H1 (cell line): ENCODE measurements around the gene ADAMTS17. TPM values are rescaled to one million over a fixed set of nuclear protein-coding genes. Genes with fewer than 3 reads are reported as not detected.

Source experiments
- CTCF ChIA-PET: fragments of 300-600 bp; sonication (Branson Sonifier 250); formaldehyde crosslinking; loops from one replicate; lab custom pipeline; 2021; ENCODE audit not compliant: partially characterized antibody; lab: Charles Lee
- POLR2A ChIA-PET: fragments of 300-600 bp; sonication (Branson Sonifier 250); formaldehyde crosslinking; loops from one replicate; lab custom pipeline; 2021; ENCODE audit warnings: inconsistent platforms; ENCODE audit not compliant: partially characterized antibody; lab: Charles Lee
- DNase-seq, 2 experiments: peaks; one replicate each; pipeline versions ENCODE4 v3.0.0 to v3.0.0-alpha.2; 2010 to 2022; ENCODE audit warnings: low spot score in 2 of 2, low read depth in 1 of 2, mixed read lengths in 1 of 2
- FAIRE-seq: peaks from 2 replicates; lab custom pipeline; 2011; peaks lifted over from hg19 to GRCh38; lab: Jason Lieb, UNC
- H2AFZ ChIP-seq: 2 replicates; pipeline ENCODE4 v1.8.1; 2012; ENCODE audit warnings: low read length, inconsistent platforms
- H2AK5ac ChIP-seq: 2 replicates; pipeline ENCODE4 v1.6.1; 2013; ENCODE audit warnings: low read depth, low read length
- H2BK120ac ChIP-seq: replicated peaks from 2 replicates; pipeline ENCODE3; 2013; ENCODE audit warnings: low read depth, low read length, inconsistent platforms
- H2BK12ac ChIP-seq: 2 replicates; pipeline ENCODE4 v1.6.1; 2013; ENCODE audit warnings: low read depth, low read length
- H2BK15ac ChIP-seq: 2 replicates; pipeline ENCODE4 v1.6.1; 2013; ENCODE audit warnings: low read length
- H2BK20ac ChIP-seq: 2 replicates; pipeline ENCODE4 v1.6.1; 2013; ENCODE audit warnings: low read length
- H2BK5ac ChIP-seq: 2 replicates; pipeline ENCODE4 v1.6.1; 2013; ENCODE audit warnings: low read depth, low read length
- H3K14ac ChIP-seq: 2 replicates; pipeline ENCODE4 v1.6.1; 2013; ENCODE audit warnings: inconsistent platforms; ENCODE audit not compliant: insufficient read length
- H3K18ac ChIP-seq: 2 replicates; pipeline ENCODE4 v1.6.1; 2013; ENCODE audit warnings: low read length; ENCODE audit errors: extremely low read depth
- H3K23ac ChIP-seq: 2 replicates; pipeline ENCODE4 v1.6.1; 2013; ENCODE audit warnings: inconsistent platforms; ENCODE audit not compliant: insufficient read length
- H3K23me2 ChIP-seq: 2 replicates; pipeline ENCODE4 v1.6.1; 2013; ENCODE audit warnings: low read depth, low read length
- H3K27ac ChIP-seq: 2 replicates; pipeline ENCODE4 v1.6.1; 2011; ENCODE audit warnings: low read depth, low read length, inconsistent platforms
- H3K27me3 ChIP-seq, 4 experiments: replicated peaks in 1 of 4; 1 replicate in 1 of 4; 2 replicates in 3 of 4; pipeline versions ENCODE4 v1.6.1 to v1.8.1; 2011 to 2013; ENCODE audit warnings: low read length in 3 of 4, mild to moderate bottlenecking in 3 of 4, inconsistent platforms in 2 of 4, mixed read lengths in 2 of 4, moderate library complexity in 1 of 4; ENCODE audit not compliant: control insufficient read depth in 3 of 4, insufficient read depth in 3 of 4; ENCODE audit errors: extremely low read depth in 1 of 4
- H3K36me3 ChIP-seq, 4 experiments: 2 replicates each; pipeline versions ENCODE4 v1.6.1 to v1.8.1; 2011 to 2013; ENCODE audit warnings: mild to moderate bottlenecking in 4 of 4, low read length in 3 of 4, moderate library complexity in 2 of 4, control low read depth in 1 of 4, inconsistent platforms in 1 of 4; ENCODE audit not compliant: insufficient read depth in 4 of 4, control insufficient read depth in 2 of 4
- H3K4ac ChIP-seq: replicated peaks from 2 replicates; pipeline ENCODE3; 2013; ENCODE audit warnings: low read length, low read depth, mixed read lengths, inconsistent platforms; ENCODE audit not compliant: insufficient read length
- H3K4me1 ChIP-seq, 4 experiments: replicated peaks in 1 of 4; 1 replicate in 1 of 4; 2 replicates in 3 of 4; pipeline versions ENCODE4 v1.6.1 to v1.8.1; 2011 to 2013; ENCODE audit warnings: low read length in 3 of 4, inconsistent platforms in 2 of 4, mixed read lengths in 1 of 4; ENCODE audit not compliant: insufficient read depth in 4 of 4, control insufficient read depth in 3 of 4
- H3K4me2 ChIP-seq, 2 experiments: 2 replicates each; pipeline versions ENCODE4 v1.6.1 to v1.8.1; 2011 to 2013; ENCODE audit warnings: low read depth in 2 of 2, low read length in 2 of 2, control low read depth in 1 of 2, inconsistent platforms in 1 of 2, mild to moderate bottlenecking in 1 of 2; ENCODE audit not compliant: insufficient read depth in 1 of 2
- H3K4me3 ChIP-seq, 4 experiments: fragments of 200-600, 300-600 bp in 1 of 4; sonication (generic), shearing (Covaris generic), sonication (Bioruptor Twin) in 1 of 4; 2 replicates each; pipeline versions ENCODE4 v1.5.1 to v1.8.1; 2011 to 2016; ENCODE audit warnings: low read length in 4 of 4, low read depth in 3 of 4, control low read depth in 2 of 4, inconsistent platforms in 2 of 4, mild to moderate bottlenecking in 2 of 4, mixed read lengths in 1 of 4, moderate library complexity in 1 of 4; ENCODE audit not compliant: insufficient read depth in 2 of 4; ENCODE audit errors: extremely low read depth in 1 of 4
- H3K56ac ChIP-seq: replicated peaks from 2 replicates; pipeline ENCODE3; 2013; ENCODE audit warnings: low read depth, mild to moderate bottlenecking, mixed read lengths, low read length, inconsistent platforms; ENCODE audit not compliant: insufficient read length
- H3K79me1 ChIP-seq: 2 replicates; pipeline ENCODE4 v1.6.1; 2013; ENCODE audit warnings: low read depth, low read length, control low read depth
- H3K79me2 ChIP-seq, 2 experiments: 2 replicates each; pipeline versions ENCODE4 v1.6.1 to v1.8.1; 2012 to 2013; ENCODE audit warnings: low read length in 2 of 2, mild to moderate bottlenecking in 2 of 2, inconsistent platforms in 1 of 2; ENCODE audit not compliant: insufficient read depth in 2 of 2, control insufficient read depth in 1 of 2
- H3K9ac ChIP-seq, 4 experiments: replicated peaks in 1 of 4; 1 replicate in 1 of 4; 2 replicates in 3 of 4; pipeline versions ENCODE4 v1.6.1 to v1.8.1; 2011 to 2013; ENCODE audit warnings: low read depth in 3 of 4, low read length in 3 of 4, control low read depth in 2 of 4, mild to moderate bottlenecking in 2 of 4, moderate library complexity in 2 of 4, inconsistent platforms in 1 of 4; ENCODE audit errors: extremely low read depth in 1 of 4
- H3K9me3 ChIP-seq, 2 experiments: 2 replicates each; pipeline versions ENCODE4 v1.6.1 to v1.8.1; 2012 to 2013; ENCODE audit warnings: mild to moderate bottlenecking in 2 of 2, moderate library complexity in 2 of 2, control low read depth in 1 of 2, inconsistent platforms in 1 of 2, low read depth in 1 of 2, low read length in 1 of 2, mixed read lengths in 1 of 2; ENCODE audit not compliant: insufficient read depth in 2 of 2
- H4K20me1 ChIP-seq, 2 experiments: replicated peaks in 1 of 2; 2 replicates each; pipeline versions ENCODE3 to v1.8.1; 2011 to 2013; ENCODE audit warnings: inconsistent platforms in 2 of 2, low read length in 2 of 2, mild to moderate bottlenecking in 1 of 2; ENCODE audit not compliant: insufficient read depth in 2 of 2, control insufficient read depth in 1 of 2
- H4K5ac ChIP-seq: 2 replicates; pipeline ENCODE4 v1.6.1; 2013; ENCODE audit warnings: low read length, low read depth, mixed read lengths, inconsistent platforms; ENCODE audit not compliant: insufficient read length
- H4K8ac ChIP-seq: 2 replicates; pipeline ENCODE4 v1.8.0; 2013; ENCODE audit warnings: mild to moderate bottlenecking, moderate library complexity, low read length, inconsistent platforms; ENCODE audit not compliant: insufficient read depth; ENCODE audit errors: extremely low read depth
- H4K91ac ChIP-seq: replicated peaks from 2 replicates; pipeline ENCODE3; 2013; ENCODE audit warnings: low read length, mixed read lengths, inconsistent platforms; ENCODE audit not compliant: insufficient read length
- SAP30 ChIP-seq: fragments of 300-600 bp; sonication (generic); IDR thresholded peaks from 2 replicates; pipeline ENCODE4 v1.7.1; 2012; ENCODE audit warnings: low read length, moderate library complexity, mild to moderate bottlenecking, inconsistent platforms; ENCODE audit not compliant: insufficient read depth, insufficient replicate concordance
- WGBS, 2 experiments: shearing (Covaris generic) in 1 of 2; methylation state at CpG; one replicate each; pipeline versions ENCODE4 v1.1.6 to v1.1.7; 2013 to 2015; ENCODE audit warnings: low lambda C conversion rate in 2 of 2, mixed read lengths in 2 of 2, inconsistent platforms in 1 of 2, low coverage in 1 of 2, missing lambda C conversion rate in 1 of 2; ENCODE audit not compliant: insufficient replicate concordance in 2 of 2, insufficient coverage in 1 of 2, insufficient read length in 1 of 2; ENCODE audit errors: extremely low coverage in 1 of 2, missing lambda C conversion rate in 1 of 2; 5-methylcytosine and 5-hydroxymethylcytosine counted together
- polyA plus RNA-seq, 7 experiments: library from polyadenylated mRNA; depleted of rRNA in 3 of 7; stranded (reverse) in 5 of 7; unstranded in 2 of 7; fragments of >200 nt in 5 of 7; fragments of 200-250 nt in 2 of 7; gene quantifications; 1 replicate in 5 of 7; 2 replicates in 1 of 7; 4 replicates in 1 of 7; pipeline versions ENCODE4 v1.2.1 to v1.2.3, GENCODE V29; 2011 to 2013; ENCODE audit warnings: missing spikeins in 2 of 7, mixed read lengths in 2 of 7
- total RNA-seq: library from RNA; stranded (reverse); fragmentation: NEBNext Ultra II Directional; extraction: Animal tissue kit (Norgen Biotek cat#: 25700); gene quantifications from 2 replicates; pipeline ENCODE4 v1.2.1, GENCODE V29; 2021

Gene ADAMTS17
- total and polyA plus RNA-seq, 2 of the 8 experiments (the other 6 are each of a cell fraction or from before 2014, with no cell fraction given), result 0.51 to 1.7 TPM

GRCh38 chr15:100152463-100152862, 189.3 kb downstream of the ADAMTS17 start:
- no peak for DNase-seq
- Histone ChIP-seq H3K4me1 (no peaks in the 10 kb centered on the region), H2BK12ac (no peak overlapping the region), H4K20me1 (no peaks in the 10 kb centered on the region), H2AK5ac (no peak overlapping the region), H3K4ac (no peak overlapping the region), H3K9me3 (peaks cover 4 to 9% of the 10 kb centered on the region in 2 experiments; a peak in 2 of 4 replicates), H3K27me3 (no peaks in the 10 kb centered on the region), H2BK5ac (no peak overlapping the region), H2BK15ac (no peak overlapping the region), H3K27ac (no peak overlapping the region), H3K14ac (no peak overlapping the region), H4K91ac (no peak overlapping the region), H3K18ac (no peak overlapping the region), H3K36me3 (no peaks in the 10 kb centered on the region; a peak in 1 of 8 replicates), H3K23me2 (no peaks in the 10 kb centered on the region), H4K5ac (no peak overlapping the region), H2BK20ac (no peak overlapping the region), H4K8ac (no peak overlapping the region), H3K79me1 (no peaks in the 10 kb centered on the region), H3K9ac (no peak overlapping the region), H3K4me3 (no peak overlapping the region), H2BK120ac (no peak overlapping the region), H3K23ac (no peak overlapping the region), H2AFZ (no peak overlapping the region), H3K79me2 (no peaks in the 10 kb centered on the region), H3K56ac (no peak overlapping the region), H3K4me2 (no peak overlapping the region)
- CTCF ChIA-PET, result no interaction called here
- POLR2A ChIA-PET, result no interaction called here
- 91% methylated on average over 7 of the region's 8 CpGs; no CpG with 5 or more reads in 1 of the 2 experiments for WGBS, 2 experiments
- FAIRE-seq, result no peak
- TF ChIP-seq SAP30, result no peak
